ENCODE measurements around the gene ST3GAL3.

The ST3GAL3 gene

GRCh38 chr1:43757343-43758053 lies 50.2 kb downstream of the ST3GAL3 start:
- no peak for TF ChIP-seq CTCF (IDR thresholded peaks at IDR 0.05; ENCODE audit: low read depth, low read length)
- DNase-seq (ENCODE audit: extremely low read depth, low read depth) = no peak

GRCh38 chr1:43760745-43761317 lies 53.5 kb downstream of the ST3GAL3 start:
- DNase-seq (ENCODE audit: extremely low read depth, low read depth) = no peak
- TF ChIP-seq CTCF (IDR thresholded peaks at IDR 0.05; ENCODE audit: low read depth, low read length) = no peak

- peak; percentile 88 for DNase-seq (ENCODE audit: extremely low read depth, low read depth)
- peak; percentile 90 for TF ChIP-seq CTCF (IDR thresholded peaks at IDR 0.05; ENCODE audit: low read depth, low read length)
These were observed 56.2 kb downstream of the ST3GAL3 start for GRCh38 chr1:43763497-43763973.

GRCh38 chr1:43764581-43764980 lies 57.2 kb downstream of the ST3GAL3 start:
- no peak for TF ChIP-seq CTCF (IDR thresholded peaks at IDR 0.05; ENCODE audit: low read depth, low read length)
- no peak for DNase-seq (ENCODE audit: extremely low read depth, low read depth)

- TF ChIP-seq CTCF (IDR thresholded peaks at IDR 0.05; ENCODE audit: low read depth, low read length) = no peak
- DNase-seq (ENCODE audit: extremely low read depth, low read depth) = no peak
These were observed 58.9 kb downstream of the ST3GAL3 start for GRCh38 chr1:43766086-43766784.

- no peak for TF ChIP-seq CTCF (IDR thresholded peaks at IDR 0.05; ENCODE audit: low read depth, low read length)
- DNase-seq (ENCODE audit: extremely low read depth, low read depth) = no peak
These were observed 59.6 kb downstream of the ST3GAL3 start for GRCh38 chr1:43766818-43767525.

Measured in AG09319 (cell line).